ENCODE measurements around the gene CISD3.

Gene CISD3

GRCh38 chr17:38741461-38741860 is 11.3 kb downstream of the CISD3 start:
- no peaks in the 10 kb centered on the region for H3K9me3 ChIP-seq (ENCODE audit: low read depth, low read length)
- no peak overlapping the region for H3K4me3 ChIP-seq
- H3K27ac ChIP-seq: no peak overlapping the region
- peaks cover 26% of the 10 kb centered on the region; the same call in 1 of the 2 replicates for H3K36me3 ChIP-seq (ENCODE audit: insufficient read depth, low read length)
- no peak overlapping the region for H3K9ac ChIP-seq (ENCODE audit: insufficient read length)
- no peak for DNase-seq (ENCODE audit: low read depth, low spot score)
- TF ChIP-seq FOXP2 (optimal IDR thresholded peaks at IDR 0.05; ENCODE audit: control extremely low read depth, extremely low read length, insufficient read depth) (no peak), POLR2AphosphoS5 (IDR thresholded peaks at IDR 0.05; ENCODE audit: borderline replicate concordance, low read depth, low read length) (no peak), EZH2 (IDR thresholded peaks at IDR 0.05) (no peak)

- Histone ChIP-seq H3K4me3 (no peak overlapping the region), H3K9me3 (ENCODE audit: low read depth, low read length) (no peaks in the 10 kb centered on the region), H3K27ac (no peak overlapping the region), H3K36me3 (ENCODE audit: insufficient read depth, low read length) (peaks cover 23% of the 10 kb centered on the region; the same call in 1 of the 2 replicates), H3K9ac (ENCODE audit: insufficient read length) (peak overlapping the region; percentile 32)
- DNase-seq (ENCODE audit: low read depth, low spot score): no peak
- no peak for TF ChIP-seq EZH2 (IDR thresholded peaks at IDR 0.05)
- TF ChIP-seq FOXP2 (optimal IDR thresholded peaks at IDR 0.05; ENCODE audit: control extremely low read depth, extremely low read length, insufficient read depth): no peak
- TF ChIP-seq POLR2AphosphoS5 (IDR thresholded peaks at IDR 0.05; ENCODE audit: borderline replicate concordance, low read depth, low read length): no peak
Observed at GRCh38 chr17:38741921-38742410, 11.8 kb downstream of the CISD3 start.

- DNase-seq (ENCODE audit: low read depth, low spot score): peak; percentile 53
Observed at GRCh38 chr17:38742411-38743308, 12.5 kb downstream of the CISD3 start.

GRCh38 chr17:38743556-38744171 is 13.5 kb downstream of the CISD3 start:
- Histone ChIP-seq H3K27ac (no peak overlapping the region), H3K9me3 (ENCODE audit: low read depth, low read length) (no peaks in the 10 kb centered on the region), H3K9ac (ENCODE audit: insufficient read length) (no peak overlapping the region), H3K36me3 (ENCODE audit: insufficient read depth, low read length) (peaks cover 14% of the 10 kb centered on the region; the same call in 1 of the 2 replicates), H3K4me3 (no peak overlapping the region)
- no peak for DNase-seq (ENCODE audit: low read depth, low spot score)
- TF ChIP-seq POLR2AphosphoS5 (IDR thresholded peaks at IDR 0.05; ENCODE audit: borderline replicate concordance, low read depth, low read length) (no peak), EZH2 (IDR thresholded peaks at IDR 0.05) (no peak), FOXP2 (optimal IDR thresholded peaks at IDR 0.05; ENCODE audit: control extremely low read depth, extremely low read length, insufficient read depth) (no peak)

More at GRCh38 chr17:38742411-38743308, 12.5 kb downstream of the CISD3 start:
- H3K27ac ChIP-seq: no peak overlapping the region
- H3K9me3 ChIP-seq (ENCODE audit: low read depth, low read length): no peaks in the 10 kb centered on the region
- H3K4me3 ChIP-seq: no peak overlapping the region
- peaks cover 23% of the 10 kb centered on the region; the same call in 1 of the 2 replicates for H3K36me3 ChIP-seq (ENCODE audit: insufficient read depth, low read length)
- no peak for TF ChIP-seq EZH2 (IDR thresholded peaks at IDR 0.05)
- no peak for TF ChIP-seq POLR2AphosphoS5 (IDR thresholded peaks at IDR 0.05; ENCODE audit: borderline replicate concordance, low read depth, low read length)
- TF ChIP-seq FOXP2 (optimal IDR thresholded peaks at IDR 0.05; ENCODE audit: control extremely low read depth, extremely low read length, insufficient read depth): no peak
- peak overlapping the region; percentile 32 for H3K9ac ChIP-seq (ENCODE audit: insufficient read length)

- Histone ChIP-seq H3K9me3 (ENCODE audit: low read depth, low read length) (no peaks in the 10 kb centered on the region), H3K4me3 (peak overlapping the region; percentile 99), H3K9ac (ENCODE audit: insufficient read length) (peak overlapping the region; percentile 91), H3K36me3 (ENCODE audit: insufficient read depth, low read length) (no peaks in the 10 kb centered on the region; the same call in 1 of the 2 replicates), H3K27ac (no peak overlapping the region)
- no peak for DNase-seq (ENCODE audit: low read depth, low spot score)
- TF ChIP-seq FOXP2 (optimal IDR thresholded peaks at IDR 0.05; ENCODE audit: control extremely low read depth, extremely low read length, insufficient read depth) (no peak), EZH2 (IDR thresholded peaks at IDR 0.05) (no peak), POLR2AphosphoS5 (IDR thresholded peaks at IDR 0.05; ENCODE audit: borderline replicate concordance, low read depth, low read length) (no peak)
Observed at GRCh38 chr17:38745545-38745944, 15.4 kb downstream of the CISD3 start.

- Histone ChIP-seq H3K9ac (ENCODE audit: insufficient read length) (peak overlapping the region; percentile 91), H3K9me3 (ENCODE audit: low read depth, low read length) (no peaks in the 10 kb centered on the region), H3K27ac (peak overlapping the region; percentile 8; the same call in 1 of the 2 replicates), H3K4me3 (peak overlapping the region; percentile 99), H3K36me3 (ENCODE audit: insufficient read depth, low read length) (no peaks in the 10 kb centered on the region; the same call in 1 of the 2 replicates)
- TF ChIP-seq FOXP2 (optimal IDR thresholded peaks at IDR 0.05; ENCODE audit: control extremely low read depth, extremely low read length, insufficient read depth) (no peak), EZH2 (IDR thresholded peaks at IDR 0.05) (no peak), POLR2AphosphoS5 (IDR thresholded peaks at IDR 0.05; ENCODE audit: borderline replicate concordance, low read depth, low read length) (no peak)
- no peak for DNase-seq (ENCODE audit: low read depth, low spot score)
Observed at GRCh38 chr17:38746004-38746848, 16.1 kb downstream of the CISD3 start.

GRCh38 chr17:38746849-38747462 is 16.8 kb downstream of the CISD3 start:
- Histone ChIP-seq H3K36me3 (ENCODE audit: insufficient read depth, low read length) (no peaks in the 10 kb centered on the region; the same call in 1 of the 2 replicates), H3K9me3 (ENCODE audit: low read depth, low read length) (no peaks in the 10 kb centered on the region), H3K4me3 (peak overlapping the region; percentile 99), H3K27ac (no peak overlapping the region; the same call in 1 of the 2 replicates), H3K9ac (ENCODE audit: insufficient read length) (peak overlapping the region; percentile 91)
- TF ChIP-seq FOXP2 (optimal IDR thresholded peaks at IDR 0.05; ENCODE audit: control extremely low read depth, extremely low read length, insufficient read depth) (no peak), EZH2 (IDR thresholded peaks at IDR 0.05) (no peak), POLR2AphosphoS5 (IDR thresholded peaks at IDR 0.05; ENCODE audit: borderline replicate concordance, low read depth, low read length) (no peak)
- no peak for DNase-seq (ENCODE audit: low read depth, low spot score)

Data from SK-N-MC (cell line).